SK-N-MC (cell line): ENCODE data around the gene USP47.

ENCODE experiments used
- DNase-seq: peaks from one replicate; pipeline ENCODE4 v3.0.0-alpha.2; 2011; ENCODE audit warnings: low read depth, low spot score
- H3K27ac ChIP-seq: fragments of 200-600 bp; sonication (generic); 2 replicates; pipeline ENCODE4 v1.5.1; 2016; ENCODE audit warnings: mixed run types
- H3K36me3 ChIP-seq: fragments of 200-600 bp; sonication (generic); 2 replicates; pipeline ENCODE4 v1.6.1; 2017; ENCODE audit warnings: antibody characterized with exemption, low read length, mixed read lengths; ENCODE audit not compliant: insufficient read depth
- H3K4me3 ChIP-seq: fragments of 200-600 bp; sonication (generic); 2 replicates; pipeline ENCODE4 v1.5.1; 2016
- H3K9ac ChIP-seq: fragments of 200-600 bp; sonication (generic); 2 replicates; pipeline ENCODE4 v1.8.0; 2017; ENCODE audit warnings: mixed run types, mixed read lengths; ENCODE audit not compliant: insufficient read length
- H3K9me3 ChIP-seq: fragments of 200-600 bp; sonication (generic); 2 replicates; pipeline ENCODE4 v1.6.1; 2017; ENCODE audit warnings: low read depth, mild to moderate bottlenecking, antibody characterized with exemption, low read length, moderate library complexity, mixed read lengths
- EZH2 ChIP-seq: fragments of 200-600 bp; sonication (generic); IDR thresholded peaks from one replicate; pipeline ENCODE4 v1.6.1; 2017; ENCODE audit warnings: antibody characterized with exemption
- FOXP2 ChIP-seq: optimal IDR thresholded peaks from 2 replicates; pipeline ENCODE3; 2011; ENCODE audit warnings: mild to moderate bottlenecking, moderate library complexity; ENCODE audit not compliant: insufficient read depth; ENCODE audit errors: extremely low read length, control extremely low read depth
- POLR2AphosphoS5 ChIP-seq: IDR thresholded peaks from 2 replicates; pipeline ENCODE4 v1.6.1; 2012; ENCODE audit warnings: mild to moderate bottlenecking, low read depth, low read length, borderline replicate concordance

The USP47 gene

GRCh38 chr11:11866203-11866602 lies 24.4 kb downstream of the USP47 start:
- Histone ChIP-seq H3K4me3 (no peak overlapping the region), H3K9me3 (peaks cover 3% of the 10 kb centered on the region; the same call in 1 of the 2 replicates), H3K9ac (no peak overlapping the region), H3K27ac (no peak overlapping the region), H3K36me3 (peaks cover 11% of the 10 kb centered on the region)
- DNase-seq = no peak
- TF ChIP-seq POLR2AphosphoS5 = no peak
- TF ChIP-seq FOXP2 = no peak
- no peak for TF ChIP-seq EZH2

- Histone ChIP-seq H3K36me3 (peaks cover 11% of the 10 kb centered on the region), H3K27ac (no peak overlapping the region), H3K9me3 (peaks cover 3% of the 10 kb centered on the region; the same call in 1 of the 2 replicates), H3K4me3 (no peak overlapping the region), H3K9ac (no peak overlapping the region)
- no peak for TF ChIP-seq POLR2AphosphoS5
- TF ChIP-seq EZH2 = no peak
- no peak for TF ChIP-seq FOXP2
- DNase-seq = no peak
Measured at GRCh38 chr11:11867720-11868119, 25.9 kb downstream of the USP47 start.

GRCh38 chr11:11871991-11872401 lies 30.2 kb downstream of the USP47 start:
- Histone ChIP-seq H3K27ac (peak overlapping the region; percentile 58), H3K9ac (no peak overlapping the region), H3K36me3 (peaks cover 15% of the 10 kb centered on the region), H3K4me3 (peak overlapping the region; percentile 54), H3K9me3 (peaks cover 3% of the 10 kb centered on the region; the same call in 1 of the 2 replicates)
- no peak for TF ChIP-seq POLR2AphosphoS5
- no peak for TF ChIP-seq EZH2
- no peak for TF ChIP-seq FOXP2
- DNase-seq = peak; percentile 52

GRCh38 chr11:11876458-11876857 lies 34.7 kb downstream of the USP47 start:
- no peak for TF ChIP-seq EZH2
- TF ChIP-seq FOXP2 = no peak
- TF ChIP-seq POLR2AphosphoS5 = no peak
- no peaks in the 10 kb centered on the region for H3K9me3 ChIP-seq
- H3K4me3 ChIP-seq = no peak overlapping the region
- H3K27ac ChIP-seq = no peak overlapping the region
- no peak for DNase-seq
- H3K9ac ChIP-seq = no peak overlapping the region
- H3K36me3 ChIP-seq = peaks cover 9% of the 10 kb centered on the region

- DNase-seq = no peak
- peaks cover 26% of the 10 kb centered on the region for H3K36me3 ChIP-seq
- H3K4me3 ChIP-seq = no peak overlapping the region
- H3K27ac ChIP-seq = no peak overlapping the region
- TF ChIP-seq FOXP2 = no peak
- no peak for TF ChIP-seq POLR2AphosphoS5
- no peak for TF ChIP-seq EZH2
- H3K9ac ChIP-seq = no peak overlapping the region
- no peaks in the 10 kb centered on the region for H3K9me3 ChIP-seq
Measured at GRCh38 chr11:11880179-11880578, 38.4 kb downstream of the USP47 start.

GRCh38 chr11:11882539-11882938 lies 40.8 kb downstream of the USP47 start:
- Histone ChIP-seq H3K4me3 (no peak overlapping the region), H3K36me3 (peaks cover 41% of the 10 kb centered on the region), H3K9me3 (no peaks in the 10 kb centered on the region), H3K9ac (no peak overlapping the region), H3K27ac (no peak overlapping the region)
- no peak for DNase-seq
- no peak for TF ChIP-seq POLR2AphosphoS5
- no peak for TF ChIP-seq FOXP2
- TF ChIP-seq EZH2 = no peak

GRCh38 chr11:11884351-11884750 lies 42.6 kb downstream of the USP47 start:
- Histone ChIP-seq H3K4me3 (no peak overlapping the region), H3K36me3 (peaks cover 48% of the 10 kb centered on the region)

GRCh38 chr11:11884774-11885481 lies 43.2 kb downstream of the USP47 start:
- H3K27ac ChIP-seq = no peak overlapping the region
- DNase-seq = no peak
- H3K9ac ChIP-seq = no peak overlapping the region
- TF ChIP-seq FOXP2 (no peak), POLR2AphosphoS5 (no peak), EZH2 (no peak)
- peaks cover 48% of the 10 kb centered on the region for H3K36me3 ChIP-seq
- H3K4me3 ChIP-seq = no peak overlapping the region
- H3K9me3 ChIP-seq = no peaks in the 10 kb centered on the region

More at GRCh38 chr11:11884351-11884750, 42.6 kb downstream of the USP47 start:
- Histone ChIP-seq H3K9ac (no peak overlapping the region), H3K9me3 (no peaks in the 10 kb centered on the region), H3K27ac (no peak overlapping the region)
- no peak for DNase-seq
- TF ChIP-seq POLR2AphosphoS5 = no peak
- TF ChIP-seq FOXP2 = no peak
- no peak for TF ChIP-seq EZH2
